GM18526 (cell line): ENCODE measurements around the gene SLC25A24.

ENCODE experiments used
- POLR2A ChIP-seq: IDR thresholded peaks from 3 replicates; pipeline ENCODE4 v1.6.1; 2011; ENCODE audit not compliant: insufficient read length; ENCODE audit errors: extremely low read depth

SLC25A24 gene

DNA sequence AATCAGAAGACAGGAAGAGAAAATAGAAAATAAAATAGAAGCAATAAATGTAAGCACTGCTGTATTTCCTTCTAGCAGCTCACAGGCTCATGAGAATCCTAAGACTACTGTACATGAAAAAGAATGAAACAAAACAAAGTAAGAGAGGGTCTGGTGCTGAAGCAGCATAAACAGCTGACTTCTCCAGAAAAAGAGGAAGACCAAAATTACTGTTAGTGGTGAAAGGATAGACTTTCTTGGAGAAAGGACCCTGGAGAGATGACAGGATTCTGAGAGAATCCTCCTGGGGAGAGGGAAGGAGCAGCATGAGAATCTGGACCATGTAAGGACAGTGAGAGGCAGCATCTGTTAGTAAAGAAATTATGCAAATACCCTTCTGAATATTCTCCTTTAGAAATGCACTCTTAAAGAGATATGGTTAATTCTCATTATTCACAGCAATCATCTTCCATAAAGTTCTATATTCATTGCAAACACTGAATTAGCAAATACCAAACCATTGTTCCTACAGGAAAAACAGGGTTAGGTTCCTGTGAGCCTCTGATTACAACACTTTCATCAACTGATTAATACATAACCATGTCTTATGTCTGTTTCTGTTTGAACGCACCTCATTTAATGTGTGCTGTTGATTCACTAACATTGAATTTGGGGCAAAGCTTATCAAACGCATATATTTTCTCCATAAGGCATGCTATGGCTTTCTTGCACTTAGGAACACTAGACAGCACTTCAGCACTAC lies 17.0 kb downstream of the SLC25A24 start:
- no peak for TF ChIP-seq POLR2A

- TF ChIP-seq POLR2A, result no peak
Measured at GRCh38 chr1:108179018-108179417, 21.1 kb downstream of the SLC25A24 start.

DNA sequence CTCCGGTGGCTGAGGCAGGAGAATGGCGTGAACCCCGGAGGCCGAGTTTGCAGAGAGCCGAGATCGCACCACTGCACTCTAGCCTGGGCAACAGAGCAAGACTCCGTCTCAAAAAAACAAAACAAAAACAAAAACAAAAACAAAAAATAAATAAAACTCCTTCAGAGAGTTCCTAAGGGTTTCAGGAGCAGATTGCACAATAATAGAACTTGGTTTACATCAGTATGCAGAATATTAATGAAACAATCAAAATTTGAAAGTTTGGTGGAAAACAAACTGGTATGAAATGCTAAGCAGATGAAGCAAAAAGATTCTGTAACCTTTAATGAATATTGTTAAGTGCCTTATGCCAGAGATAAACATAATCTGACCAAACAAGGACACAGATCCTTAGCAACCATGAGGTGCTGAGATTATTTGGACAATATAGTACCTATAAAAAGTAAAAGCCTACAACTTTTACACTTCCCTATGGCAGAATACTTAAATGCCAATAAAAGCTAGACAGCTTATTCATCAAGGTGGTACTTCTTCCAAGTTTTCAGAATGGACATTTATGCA lies 41.2 kb downstream of the SLC25A24 start:
- no peak for TF ChIP-seq POLR2A

DNA sequence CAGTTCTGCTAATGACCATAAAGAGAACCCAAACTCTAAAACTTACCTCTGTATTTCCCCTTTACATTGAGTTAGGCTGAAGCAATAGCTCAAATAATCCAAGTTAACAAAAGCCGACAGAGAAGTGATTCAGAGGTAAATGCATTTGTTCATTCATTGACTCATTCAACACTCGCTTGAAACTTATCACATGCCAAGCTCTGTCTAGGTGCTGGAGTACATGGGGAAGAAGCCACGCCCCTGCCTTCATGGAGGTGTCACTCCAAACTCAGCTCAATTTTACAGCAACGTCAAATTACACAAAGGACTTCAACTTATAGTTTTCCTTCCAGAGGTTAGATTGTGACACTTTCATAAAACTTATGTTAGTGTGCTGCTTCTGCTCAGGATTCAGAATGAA lies 45.8 kb downstream of the SLC25A24 start:
- no peak for TF ChIP-seq POLR2A

- no peak for TF ChIP-seq POLR2A
Measured at GRCh38 chr1:108152782-108153222, 47.3 kb downstream of the SLC25A24 start.

DNA sequence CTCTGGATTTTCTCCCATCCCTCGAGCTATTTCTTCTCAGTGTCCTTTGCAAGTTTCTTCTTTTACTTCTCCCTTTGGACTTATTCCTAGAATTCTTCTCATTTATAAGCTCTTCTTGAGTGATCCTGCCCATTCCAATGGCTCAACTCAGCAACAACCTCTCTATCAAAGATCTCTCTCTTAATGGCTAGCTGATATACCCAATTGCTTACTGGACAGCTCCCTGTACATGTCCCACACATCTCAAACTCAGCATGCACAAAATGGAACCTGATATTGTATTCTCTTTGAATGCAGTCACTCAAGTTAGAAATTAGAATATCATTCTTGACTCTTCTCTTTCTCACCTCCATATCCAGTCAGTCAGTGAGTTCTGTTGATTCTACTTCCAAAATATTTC lies 48.6 kb downstream of the SLC25A24 start:
- TF ChIP-seq POLR2A, result no peak

DNA sequence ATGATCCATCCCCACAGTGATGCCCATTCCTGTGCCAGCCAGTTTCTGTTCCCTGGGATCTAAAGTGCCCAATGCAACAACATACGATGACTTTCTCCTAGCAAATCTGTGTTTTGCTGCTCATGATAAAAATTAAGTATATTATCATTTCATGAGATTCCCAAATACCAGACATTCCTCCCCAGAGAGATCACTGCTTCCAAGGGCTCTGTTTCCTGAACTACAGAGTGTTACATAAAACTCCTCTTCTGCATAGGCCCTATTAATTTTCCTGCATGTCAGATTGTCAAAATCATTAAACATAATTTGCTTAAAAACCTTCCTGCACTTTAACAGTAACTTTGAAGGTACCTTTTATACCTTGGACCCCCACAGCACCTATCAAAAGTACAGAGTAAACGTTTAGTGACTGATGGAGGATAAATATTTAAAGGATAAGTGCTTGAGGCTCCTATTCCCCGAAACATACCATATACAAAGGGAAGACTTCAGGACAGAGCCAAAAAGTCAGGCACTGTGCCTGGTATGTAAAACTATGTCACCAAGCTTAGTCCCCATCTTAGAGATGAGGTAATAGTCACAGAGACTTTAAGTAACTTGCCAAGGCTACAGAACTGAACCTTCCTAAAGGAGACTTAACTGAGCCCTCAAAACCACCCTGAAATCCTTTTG lies 50.2 kb downstream of the SLC25A24 start:
- no peak for TF ChIP-seq POLR2A

GRCh38 chr1:108142773-108143394 lies 57.3 kb downstream of the SLC25A24 start:
- TF ChIP-seq POLR2A, result no peak

GRCh38 chr1:108142258-108142657 lies 57.9 kb downstream of the SLC25A24 start:
- no peak for TF ChIP-seq POLR2A

- no peak for TF ChIP-seq POLR2A
Measured at GRCh38 chr1:108141621-108142020, 58.5 kb downstream of the SLC25A24 start.

DNA sequence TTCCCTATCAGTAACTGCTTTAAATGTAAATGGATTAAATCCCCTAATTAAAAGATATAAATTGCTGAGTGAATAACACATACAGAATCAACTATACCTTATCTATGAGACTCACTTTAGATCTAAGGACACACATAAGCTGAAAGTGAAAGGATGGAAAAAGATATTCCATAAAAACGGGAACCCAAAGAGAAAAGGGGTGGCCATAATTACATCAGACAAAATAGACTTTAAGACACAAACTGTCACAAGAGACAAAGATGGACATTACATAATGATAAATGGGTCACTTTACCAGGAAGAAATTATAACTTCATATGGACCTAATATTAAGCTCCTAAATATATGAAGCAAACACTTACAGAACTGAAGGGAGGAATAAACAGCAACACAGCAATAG lies 59.2 kb downstream of the SLC25A24 start:
- TF ChIP-seq POLR2A, result no peak

GRCh38 chr1:108140177-108140576 lies 60.0 kb downstream of the SLC25A24 start:
- no peak for TF ChIP-seq POLR2A

GRCh38 chr1:108130794-108131193 lies 69.3 kb downstream of the SLC25A24 start:
- no peak for TF ChIP-seq POLR2A

DNA sequence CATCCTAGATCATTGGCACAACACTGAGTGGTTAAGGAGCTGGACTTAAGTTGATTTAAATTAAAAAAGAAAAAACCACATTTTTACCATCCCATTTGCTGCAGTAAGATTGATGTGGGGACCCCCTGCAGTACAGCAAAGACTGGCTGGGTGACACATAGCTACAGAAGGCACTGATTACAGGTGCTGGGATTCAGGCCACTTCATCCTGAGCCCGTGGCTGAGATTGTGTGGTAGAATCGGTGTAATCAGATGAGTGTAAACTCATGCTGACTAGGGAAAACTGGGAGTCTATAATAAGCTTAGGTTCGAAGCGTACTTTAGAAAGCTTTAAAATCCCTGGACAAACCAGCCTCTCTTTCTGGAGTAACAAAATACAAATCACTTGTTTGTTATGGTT lies 70.1 kb downstream of the SLC25A24 start:
- no peak for TF ChIP-seq POLR2A

GRCh38 chr1:108125312-108126138 lies 74.6 kb downstream of the SLC25A24 start:
- no peak for TF ChIP-seq POLR2A
